ENCODE results near the gene CPSF2.

DNA sequence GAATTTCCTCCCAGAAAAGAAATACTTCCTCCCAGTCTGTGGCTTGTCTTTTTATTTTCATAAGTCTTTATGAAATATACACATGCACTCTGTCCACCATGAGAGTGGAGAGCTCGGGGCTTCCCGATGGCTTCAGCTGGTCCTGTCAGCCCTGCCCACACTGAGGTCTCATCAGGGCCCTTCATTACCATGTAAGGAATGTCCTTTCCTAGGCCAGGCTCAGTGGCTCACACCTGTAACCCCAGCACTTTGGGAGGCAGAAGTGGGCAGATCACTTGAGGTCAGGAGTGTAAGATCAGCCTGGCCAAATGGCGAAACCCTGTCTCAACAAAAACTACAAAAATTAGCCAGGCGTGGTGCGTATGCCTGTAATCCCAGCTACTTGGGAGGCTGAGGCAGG lies 77.0 kb downstream of the CPSF2 start:
- TF ChIP-seq, protein P1, sequence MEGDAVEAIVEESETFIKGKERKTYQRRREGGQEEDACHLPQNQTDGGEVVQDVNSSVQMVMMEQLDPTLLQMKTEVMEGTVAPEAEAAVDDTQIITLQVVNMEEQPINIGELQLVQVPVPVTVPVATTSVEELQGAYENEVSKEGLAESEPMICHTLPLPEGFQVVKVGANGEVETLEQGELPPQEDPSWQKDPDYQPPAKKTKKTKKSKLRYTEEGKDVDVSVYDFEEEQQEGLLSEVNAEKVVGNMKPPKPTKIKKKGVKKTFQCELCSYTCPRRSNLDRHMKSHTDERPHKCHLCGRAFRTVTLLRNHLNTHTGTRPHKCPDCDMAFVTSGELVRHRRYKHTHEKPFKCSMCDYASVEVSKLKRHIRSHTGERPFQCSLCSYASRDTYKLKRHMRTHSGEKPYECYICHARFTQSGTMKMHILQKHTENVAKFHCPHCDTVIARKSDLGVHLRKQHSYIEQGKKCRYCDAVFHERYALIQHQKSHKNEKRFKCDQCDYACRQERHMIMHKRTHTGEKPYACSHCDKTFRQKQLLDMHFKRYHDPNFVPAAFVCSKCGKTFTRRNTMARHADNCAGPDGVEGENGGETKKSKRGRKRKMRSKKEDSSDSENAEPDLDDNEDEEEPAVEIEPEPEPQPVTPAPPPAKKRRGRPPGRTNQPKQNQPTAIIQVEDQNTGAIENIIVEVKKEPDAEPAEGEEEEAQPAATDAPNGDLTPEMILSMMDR (IDR thresholded peaks at IDR 0.05 in 8 of 11, conservative IDR thresholded peaks at IDR 0.05 in 3 of 11), result no peak
- TF ChIP-seq POLR2A (IDR thresholded peaks at IDR 0.05), result no peak
